RWPE2 (cell line): ENCODE data around the gene KCNJ5.

Experiments
- ATAC-seq: fragments of 200-7000 bp; cut with Tn5 transposase; 3 replicates; pipeline ENCODE4 v1.9.1; 2021; ENCODE audit warnings: low read depth
- DNase-seq: peaks from one replicate; pipeline ENCODE4 v3.0.0-alpha.2; 2020; ENCODE audit warnings: low spot score
- H3K27ac ChIP-seq: fragments of 450-650 bp; 2 replicates; pipeline ENCODE4 v1.5.1; 2017; ENCODE audit warnings: mild to moderate bottlenecking; ENCODE audit not compliant: poor library complexity, severe bottlenecking
- H3K27me3 ChIP-seq: fragments of 250-450 bp; sonication (Bioruptor Pico); 2 replicates; pipeline ENCODE4 v1.5.1; 2021; ENCODE audit warnings: mild to moderate bottlenecking, moderate library complexity; ENCODE audit not compliant: insufficient read depth, poor library complexity, severe bottlenecking
- H3K36me3 ChIP-seq: fragments of 250-450 bp; sonication (Bioruptor Pico); 2 replicates; pipeline ENCODE4 v1.5.1; 2020; ENCODE audit warnings: low read depth, mild to moderate bottlenecking, moderate library complexity
- H3K4me1 ChIP-seq: fragments of 250-450 bp; sonication (Bioruptor Pico); 2 replicates; pipeline ENCODE4 v1.5.1; 2021; ENCODE audit warnings: mild to moderate bottlenecking, moderate library complexity; ENCODE audit not compliant: insufficient read depth, poor library complexity, severe bottlenecking
- H3K4me3 ChIP-seq: fragments of 250-450 bp; sonication (Bioruptor Pico); 2 replicates; pipeline ENCODE4 v1.5.1; 2021; ENCODE audit warnings: mild to moderate bottlenecking, moderate library complexity; ENCODE audit not compliant: severe bottlenecking
- H3K9me3 ChIP-seq: fragments of 250-450 bp; sonication (Bioruptor Pico); 2 replicates; pipeline ENCODE4 v1.5.1; 2021; ENCODE audit warnings: mild to moderate bottlenecking, moderate library complexity; ENCODE audit not compliant: severe bottlenecking
- CTCF ChIP-seq: fragments of 450-650 bp; IDR thresholded peaks from one replicate; pipeline ENCODE4 v1.5.1; 2017; ENCODE audit warnings: mild to moderate bottlenecking, moderate library complexity; ENCODE audit not compliant: poor library complexity, severe bottlenecking

Gene KCNJ5

GRCh38 chr11:128910576-128910975, 19.4 kb downstream of the KCNJ5 start:
- TF ChIP-seq CTCF: no peak
- no peak for DNase-seq
- no peak overlapping the region for H3K4me3 ChIP-seq
- no peak overlapping the region for H3K27ac ChIP-seq
- H3K9me3 ChIP-seq: no peaks in the 10 kb centered on the region
- no peaks in the 10 kb centered on the region for H3K36me3 ChIP-seq
- ATAC-seq: no peak
- peaks cover 29% of the 10 kb centered on the region for H3K4me1 ChIP-seq
- H3K27me3 ChIP-seq: no peaks in the 10 kb centered on the region

GRCh38 chr11:128911239-128911638, 20.1 kb downstream of the KCNJ5 start:
- Histone ChIP-seq H3K27me3 (no peaks in the 10 kb centered on the region), H3K4me3 (no peak overlapping the region), H3K36me3 (no peaks in the 10 kb centered on the region), H3K9me3 (no peaks in the 10 kb centered on the region), H3K4me1 (peaks cover 26% of the 10 kb centered on the region), H3K27ac (no peak overlapping the region)
- DNase-seq (no peak), ATAC-seq (no peak)
- no peak for TF ChIP-seq CTCF

GRCh38 chr11:128911701-128912100, 20.5 kb downstream of the KCNJ5 start:
- TF ChIP-seq CTCF: no peak
- peaks cover 25% of the 10 kb centered on the region for H3K4me1 ChIP-seq
- DNase-seq: no peak
- no peaks in the 10 kb centered on the region for H3K27me3 ChIP-seq
- H3K27ac ChIP-seq: no peak overlapping the region
- H3K9me3 ChIP-seq: no peaks in the 10 kb centered on the region
- no peak for ATAC-seq
- no peaks in the 10 kb centered on the region for H3K36me3 ChIP-seq
- H3K4me3 ChIP-seq: no peak overlapping the region

- TF ChIP-seq CTCF: no peak
- Histone ChIP-seq H3K27me3 (no peaks in the 10 kb centered on the region), H3K9me3 (no peaks in the 10 kb centered on the region), H3K36me3 (no peaks in the 10 kb centered on the region), H3K4me3 (no peak overlapping the region), H3K4me1 (peaks cover 10% of the 10 kb centered on the region), H3K27ac (no peak overlapping the region)
- ATAC-seq: no peak
- no peak for DNase-seq
Measured at GRCh38 chr11:128913806-128914205, 22.6 kb downstream of the KCNJ5 start.

GRCh38 chr11:128914216-128915148, 23.3 kb downstream of the KCNJ5 start:
- TF ChIP-seq CTCF: no peak
- H3K4me3 ChIP-seq: no peak overlapping the region
- no peaks in the 10 kb centered on the region for H3K36me3 ChIP-seq

More at GRCh38 chr11:128914216-128915148, 23.3 kb downstream of the KCNJ5 start:
- Histone ChIP-seq H3K27me3 (no peaks in the 10 kb centered on the region), H3K4me1 (peaks cover 3% of the 10 kb centered on the region), H3K27ac (no peak overlapping the region), H3K9me3 (no peaks in the 10 kb centered on the region)
- DNase-seq (no peak), ATAC-seq (no peak)
